COLO829 (cell line): ENCODE data around the gene PCSK6.
"Not testable (repeated sequence)": the region's sequence is repeated elsewhere in the genome, so short reads cannot be mapped to it uniquely, and the experiment has no call there.

ENCODE experiments used
- DNase-seq: peaks from one replicate; pipeline ENCODE4 v3.0.0; 2012; ENCODE audit warnings: low spot score

Gene PCSK6

GRCh38 chr15:101429191-101429590, 60.3 kb downstream of the PCSK6 start:
- no peak for DNase-seq

- no peak for DNase-seq
Measured at GRCh38 chr15:101428758-101429157, 60.7 kb downstream of the PCSK6 start.

GRCh38 chr15:101427606-101428487, 61.7 kb downstream of the PCSK6 start:
- no peak for DNase-seq

DNA sequence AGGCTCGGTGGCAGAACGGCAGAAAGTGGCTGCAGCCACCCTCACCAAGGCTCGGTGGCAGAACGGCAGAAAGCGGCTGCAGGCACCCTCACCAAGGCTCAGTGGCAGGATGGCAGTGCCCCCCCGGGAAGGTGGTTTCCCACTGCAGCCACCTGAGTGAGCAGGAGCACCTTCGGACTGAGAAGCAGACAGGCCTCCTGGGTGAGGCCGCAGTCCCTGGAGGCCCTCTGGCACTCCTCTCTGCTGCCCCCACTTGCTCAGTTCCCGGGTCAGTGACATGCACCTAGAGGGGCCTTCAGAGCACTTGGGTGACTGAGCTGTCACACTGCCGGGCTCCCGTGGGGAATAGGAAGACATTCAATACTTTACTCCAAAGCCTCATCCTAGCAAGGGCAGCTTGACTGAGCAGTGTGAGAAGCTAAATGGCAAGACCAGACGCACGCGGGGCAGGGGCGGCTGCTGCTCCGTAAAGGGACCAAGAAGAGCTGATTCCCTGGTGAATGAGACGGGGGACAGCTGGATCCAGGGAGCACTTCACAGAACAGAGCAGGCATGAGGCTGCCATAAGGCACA, 62.7 kb downstream of the PCSK6 start:
- no peak for DNase-seq

GRCh38 chr15:101425787-101426365, 63.6 kb downstream of the PCSK6 start:
- DNase-seq: no peak

GRCh38 chr15:101424984-101425383, 64.5 kb downstream of the PCSK6 start:
- no peak for DNase-seq

DNA sequence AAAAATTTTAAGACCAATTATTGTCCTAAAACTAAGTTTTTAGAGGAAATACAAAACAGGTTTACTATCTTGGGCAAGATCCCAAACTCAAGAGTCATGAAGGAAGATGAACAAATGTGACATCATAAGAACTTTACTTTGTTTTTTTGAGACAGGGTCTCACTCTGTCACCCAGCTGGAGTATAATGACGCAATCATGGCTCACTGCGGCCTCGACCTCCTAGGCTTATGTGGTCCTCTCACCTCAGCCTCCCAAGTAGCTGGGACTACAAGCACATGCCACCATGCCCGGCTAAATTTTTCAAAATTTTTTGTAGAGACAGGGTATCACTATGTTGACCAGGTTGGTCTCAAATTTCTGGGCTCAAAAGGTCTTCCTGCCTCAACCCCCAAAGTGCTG, 69.3 kb downstream of the PCSK6 start:
- no peak for DNase-seq

- not testable (repeated sequence) for DNase-seq
Measured at GRCh38 chr15:101416475-101416874, 73.0 kb downstream of the PCSK6 start.

GRCh38 chr15:101413239-101413638, 76.3 kb downstream of the PCSK6 start:
- no peak for DNase-seq

DNA sequence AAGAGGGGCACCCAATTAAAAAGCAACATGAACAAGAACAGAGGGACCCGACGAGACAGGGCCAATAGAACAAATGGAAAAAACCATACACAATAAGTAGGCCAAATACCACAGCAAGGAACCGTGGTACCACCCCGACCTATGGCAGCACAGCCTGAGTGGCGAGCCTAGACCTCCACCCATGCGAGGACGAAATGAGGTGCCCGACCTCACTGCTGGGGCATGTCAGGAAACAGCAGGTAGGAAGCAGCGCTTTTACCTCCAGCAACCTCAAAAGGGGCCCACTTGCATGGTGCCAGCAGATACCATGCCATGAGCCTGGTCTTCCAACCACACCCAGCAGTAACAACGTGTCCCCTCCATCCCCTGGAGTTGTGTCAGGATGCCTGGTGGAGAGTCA, 77.9 kb downstream of the PCSK6 start:
- no peak for DNase-seq

DNA sequence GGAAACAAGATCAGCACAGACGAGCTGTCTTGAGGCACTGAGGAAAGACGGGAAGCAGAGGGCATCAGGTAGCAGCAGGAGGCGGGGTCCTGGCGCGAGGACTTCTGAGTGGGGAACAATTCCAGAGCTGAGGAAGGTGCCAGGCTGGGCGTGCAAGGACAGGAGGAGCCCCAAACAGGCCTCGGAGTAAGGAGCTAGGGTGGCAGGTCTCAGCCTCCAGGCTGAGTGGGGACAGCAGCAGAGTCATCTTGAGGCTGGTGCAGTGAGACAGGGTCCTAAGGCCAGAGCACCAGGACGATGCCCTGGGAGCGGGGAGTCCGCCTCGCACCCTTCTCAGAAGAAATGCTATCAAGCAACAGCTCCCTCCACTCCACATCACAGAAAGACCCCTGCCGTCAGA, 78.4 kb downstream of the PCSK6 start:
- DNase-seq: no peak

GRCh38 chr15:101410612-101411011, 78.9 kb downstream of the PCSK6 start:
- DNase-seq: no peak

DNA sequence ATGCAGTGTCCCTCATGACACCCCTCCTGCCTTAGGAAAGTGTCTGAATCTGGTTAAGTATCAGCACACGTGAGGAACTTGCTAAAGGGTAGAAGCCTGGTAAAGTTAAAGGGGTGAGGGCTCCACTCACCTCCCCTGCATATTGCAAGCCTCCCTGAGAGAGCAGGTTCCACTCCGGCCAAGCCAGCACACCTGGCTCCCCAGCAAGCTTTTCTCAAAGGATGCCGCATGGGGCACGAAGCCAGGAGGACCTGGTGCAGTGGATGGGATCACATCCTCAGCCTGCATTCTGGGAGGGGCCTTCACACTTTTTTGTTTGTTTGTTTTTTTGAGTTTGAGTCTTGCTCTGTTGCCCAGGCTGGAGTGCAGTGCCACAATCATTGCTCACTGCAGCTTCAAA, 79.9 kb downstream of the PCSK6 start:
- no peak for DNase-seq

DNA sequence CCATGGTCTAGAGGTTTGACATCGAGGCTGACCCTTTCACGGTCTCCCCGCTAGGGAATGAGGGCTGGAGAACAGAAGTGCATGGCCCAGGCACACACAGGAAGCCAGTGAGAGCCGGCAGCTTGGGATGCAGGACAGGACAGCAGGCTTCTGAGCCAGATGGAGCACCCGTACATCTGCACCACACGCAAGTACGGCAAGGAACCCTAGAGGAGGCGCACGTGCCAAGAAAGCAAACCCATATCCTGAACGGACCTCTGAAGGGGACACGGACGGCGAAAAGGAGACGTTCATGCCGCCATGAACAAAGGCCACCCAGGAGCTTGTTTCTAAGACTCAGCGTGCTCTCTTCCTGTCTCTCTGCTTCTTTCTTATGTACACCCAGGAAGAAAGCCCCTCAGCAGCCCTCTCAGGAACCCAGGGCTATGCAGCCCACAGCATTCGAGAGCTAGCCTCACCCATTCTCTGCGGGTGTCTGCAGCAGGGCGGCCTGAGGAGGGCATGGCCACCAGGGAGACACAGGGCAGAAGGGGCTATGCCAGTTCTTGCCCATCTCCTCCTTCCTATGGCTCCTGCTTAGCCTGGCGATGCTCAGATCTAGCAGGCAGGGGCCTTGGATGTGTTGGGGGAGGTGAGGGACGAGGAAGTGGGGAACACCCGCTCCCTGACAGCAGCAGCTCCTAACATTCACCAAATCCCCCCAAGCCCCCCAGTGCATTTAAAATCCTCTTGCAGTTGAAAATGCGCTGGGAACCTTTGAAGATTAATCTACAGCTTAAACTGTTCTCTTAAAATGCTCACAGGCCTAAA, 81.3 kb downstream of the PCSK6 start:
- no peak for DNase-seq

DNA sequence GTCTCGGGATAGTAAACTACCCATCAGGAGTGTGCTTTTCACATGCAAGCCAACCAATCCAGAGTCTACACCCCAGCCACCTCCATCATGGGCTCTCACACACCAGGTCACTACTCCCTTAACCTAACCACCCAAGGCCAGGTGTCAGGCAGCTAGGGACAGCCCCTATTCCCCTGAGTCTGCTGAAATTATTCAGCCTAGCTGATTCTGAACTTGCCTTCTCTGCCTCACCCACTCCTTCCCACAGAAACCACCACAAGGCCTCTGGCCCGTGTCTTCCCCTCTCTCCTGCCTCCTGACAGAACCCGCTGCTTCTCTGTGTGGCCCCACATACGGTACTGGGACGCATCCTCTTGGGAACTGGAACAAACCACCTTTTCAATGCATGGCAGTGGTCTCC, 82.1 kb downstream of the PCSK6 start:
- DNase-seq: no peak

DNA sequence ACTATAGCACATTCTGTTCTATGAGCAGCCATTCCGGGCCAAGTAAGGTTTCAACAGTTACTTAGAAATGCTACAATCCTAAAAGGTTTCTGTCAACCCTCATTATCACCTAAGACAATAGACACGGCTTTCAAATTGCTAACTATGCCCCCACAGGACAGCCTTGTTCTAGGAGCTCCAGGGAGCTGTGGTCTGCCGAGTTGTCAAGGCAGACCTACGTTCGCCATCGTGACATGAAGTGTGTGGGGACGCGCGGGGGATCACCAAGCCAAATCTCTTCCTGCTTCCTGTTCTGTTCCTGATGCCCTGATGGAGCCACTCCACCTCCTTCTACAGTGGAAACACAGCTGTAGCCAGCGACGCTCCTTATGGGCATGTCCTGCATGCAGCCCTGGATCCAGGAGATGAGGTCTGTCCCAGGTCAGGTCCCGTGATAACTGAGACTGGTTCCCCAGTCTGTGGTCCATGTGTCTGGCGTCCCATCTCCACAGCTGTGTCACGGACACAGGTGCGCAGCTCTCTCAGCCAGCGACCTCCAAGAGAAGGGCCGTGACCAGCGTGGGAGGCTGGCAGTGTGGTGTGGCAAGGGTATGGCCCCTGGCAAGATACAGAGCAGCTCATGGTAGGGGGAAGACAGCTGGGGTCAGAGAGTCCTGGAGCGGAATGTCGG, 82.8 kb downstream of the PCSK6 start:
- no peak for DNase-seq

DNA sequence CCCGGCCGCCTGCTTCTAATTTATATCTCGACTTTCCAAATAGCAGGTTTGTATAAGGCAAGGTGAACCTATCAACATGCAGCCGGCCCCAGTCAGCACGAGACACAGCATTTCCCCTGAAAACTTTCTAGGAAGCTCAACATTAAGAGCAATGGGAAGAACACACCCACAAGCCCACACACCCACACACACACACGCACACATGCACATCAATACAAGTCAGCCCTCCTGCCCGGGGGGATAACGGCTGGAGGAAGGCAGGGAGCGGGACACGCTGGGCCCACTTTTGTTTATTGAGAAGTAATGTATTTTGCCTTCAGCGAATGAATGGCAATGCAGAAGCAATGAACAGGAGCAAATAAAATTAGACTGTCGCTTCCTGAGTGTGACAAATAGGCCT, 83.5 kb downstream of the PCSK6 start:
- no peak for DNase-seq

DNA sequence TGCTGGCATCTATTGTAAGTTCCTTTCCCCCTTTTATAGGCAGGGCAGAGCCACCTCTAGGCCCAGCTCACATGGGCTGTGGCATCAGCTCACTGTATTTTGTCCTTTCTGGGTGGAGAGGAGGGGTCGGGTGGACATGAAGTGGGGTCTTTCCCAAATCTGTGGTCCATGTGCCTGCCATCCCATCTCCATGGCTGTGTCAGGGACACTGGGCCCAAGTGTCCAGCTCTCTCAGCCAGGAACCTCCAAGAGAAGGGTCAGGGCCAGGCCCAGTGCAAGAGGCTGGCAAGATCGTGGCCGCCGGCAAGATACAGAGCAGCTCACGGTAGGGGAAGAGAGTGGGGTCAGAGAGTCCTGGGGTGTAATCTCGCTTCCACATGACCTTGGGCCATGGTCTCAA, 85.3 kb downstream of the PCSK6 start:
- DNase-seq: no peak

DNA sequence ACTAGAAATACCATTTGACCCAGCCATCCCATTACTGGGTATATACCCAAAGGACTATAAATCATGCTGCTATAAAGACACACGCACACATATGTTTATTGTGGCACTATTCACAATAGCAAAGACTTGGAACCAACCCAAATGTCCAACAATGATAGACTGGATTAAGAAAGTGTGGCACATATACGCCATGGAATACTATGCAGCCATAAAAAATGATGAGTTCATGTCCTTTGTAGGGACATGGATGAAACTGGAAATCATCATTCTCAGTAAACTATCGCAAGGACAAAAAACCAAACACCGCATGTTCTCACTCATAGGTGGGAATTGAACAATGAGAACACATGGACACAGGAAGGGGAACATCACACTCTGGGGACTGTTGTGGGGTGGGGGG, 86.6 kb downstream of the PCSK6 start:
- DNase-seq: not testable (repeated sequence)

- no peak for DNase-seq
Measured at GRCh38 chr15:101401286-101401685, 88.2 kb downstream of the PCSK6 start.

- no peak for DNase-seq
Measured at GRCh38 chr15:101399431-101399830, 90.1 kb downstream of the PCSK6 start.

DNA sequence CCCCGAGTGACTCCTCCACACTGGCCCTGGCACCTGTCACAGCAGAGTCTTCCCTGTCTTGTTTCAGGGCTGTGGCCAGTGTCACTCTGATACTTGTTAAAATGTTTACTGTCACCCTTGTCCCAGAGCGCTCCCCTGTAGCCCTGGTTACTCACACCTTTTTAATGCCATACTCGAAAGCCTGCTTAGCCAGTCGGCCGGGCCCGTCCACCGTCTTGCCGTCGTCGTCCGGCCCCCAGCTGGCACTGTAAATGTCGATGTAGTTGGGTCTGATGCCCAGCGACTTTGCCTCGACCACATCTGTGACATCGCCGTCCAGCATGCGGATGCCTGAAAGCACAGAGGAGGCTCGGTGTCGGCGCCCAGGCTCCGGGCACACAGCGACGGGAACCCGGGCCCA, 91.3 kb downstream of the PCSK6 start:
- no peak for DNase-seq
